Measurements from ENCODE around the gene SPTBN1.

DNA sequence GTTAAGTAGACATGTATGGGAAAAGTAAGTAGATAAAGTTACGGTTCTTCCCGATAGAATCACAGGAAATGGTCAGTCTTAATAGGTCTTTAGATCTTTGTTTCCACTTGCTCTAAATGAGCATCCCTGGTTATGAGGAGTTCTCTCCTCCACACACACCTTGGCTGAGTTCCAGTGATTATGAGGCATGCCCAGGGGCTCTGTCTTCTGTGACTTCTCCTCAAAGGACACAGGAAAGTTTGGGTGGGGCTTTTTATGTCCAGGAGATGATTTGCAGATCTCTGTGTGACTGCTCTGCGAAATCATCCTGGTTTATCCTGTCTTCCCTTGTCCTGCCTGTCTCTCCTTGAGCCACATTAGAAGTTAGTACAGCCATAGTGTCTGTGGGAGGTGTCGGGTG, 183.5 kb downstream of the SPTBN1 start:
- no peak for TF ChIP-seq CTCF (IDR thresholded peaks at IDR 0.05)
- TF ChIP-seq POLR2A (IDR thresholded peaks at IDR 0.05), result no peak
